D721Med (cell line): ENCODE results near the gene MOK.

Source experiments
- DNase-seq: peaks from one replicate; pipeline ENCODE4 v3.0.0; 2011; ENCODE audit warnings: low spot score; ENCODE audit not compliant: insufficient read length
- FAIRE-seq: peaks from 2 replicates; lab custom pipeline; 2011; peaks lifted over from hg19 to GRCh38; lab: Jason Lieb, UNC
- CTCF ChIP-seq: IDR thresholded peaks from 2 replicates; pipeline ENCODE4 v1.5.1; 2012; ENCODE audit warnings: mild to moderate bottlenecking, control low read depth; ENCODE audit not compliant: insufficient read depth; ENCODE audit errors: missing control alignments

Gene MOK

GRCh38 chr14:102321456-102322422, 16.8 kb upstream of the MOK start:
- FAIRE-seq: no peak
- no peak for DNase-seq
- no peak for TF ChIP-seq CTCF

- no peak for TF ChIP-seq CTCF
- FAIRE-seq (no peak), DNase-seq (no peak)
These were observed 15.9 kb upstream of the MOK start for GRCh38 chr14:102320671-102321455.

- no peak for TF ChIP-seq CTCF
- no peak for FAIRE-seq
- DNase-seq: no peak
These were observed 15.2 kb upstream of the MOK start for GRCh38 chr14:102320033-102320660.

GRCh38 chr14:102319351-102320032, 14.5 kb upstream of the MOK start, which contains the start of gene ZNF839:
ZNF839 (plus strand) TSS chr14:102319746; CDS start chr14:102319766, 20 bp downstream.
- DNase-seq: peak; percentile 86
- no peak for FAIRE-seq
- no peak for TF ChIP-seq CTCF

- TF ChIP-seq CTCF: no peak
- FAIRE-seq (no peak), DNase-seq (no peak)
These were observed 13.9 kb upstream of the MOK start for GRCh38 chr14:102318781-102319276.

GRCh38 chr14:102317564-102318248, 12.7 kb upstream of the MOK start:
- TF ChIP-seq CTCF: no peak
- DNase-seq (no peak), FAIRE-seq (no peak)
